K562 (cell line): Measurements from ENCODE around the gene OBSL1. TPM values are rescaled to one million over a fixed set of nuclear protein-coding genes. Genes with fewer than 3 reads are reported as not detected.

Experiments used
- CHCHD3 ChIP-seq: fragments of 250-450 bp; sonication (Bioruptor Pico); IDR thresholded peaks from 2 replicates; pipeline ENCODE4 v2.1.2; 2022; ENCODE audit warnings: mild to moderate bottlenecking
- DMBX1 ChIP-seq: fragments of 250-450 bp; sonication (Bioruptor Pico); IDR thresholded peaks from 2 replicates; pipeline ENCODE4 v1.8.0; 2022; ENCODE audit warnings: inconsistent platforms, mild to moderate bottlenecking, moderate library complexity, borderline replicate concordance
- HNRNPLL ChIP-seq: fragments of 200-400 bp; formaldehyde crosslinking; IDR thresholded peaks from 2 replicates; pipeline ENCODE4 v1.6.1; 2017; ENCODE audit warnings: low read length, low read depth, mild to moderate bottlenecking; ENCODE audit not compliant: poor library complexity, severe bottlenecking
- ILK ChIP-seq: fragments of 450-650 bp; IDR thresholded peaks from 2 replicates; pipeline ENCODE4 v1.6.1; 2016; ENCODE audit warnings: missing genetic modification characterization, low read depth, mild to moderate bottlenecking, missing compliant biosample characterization, moderate library complexity, borderline replicate concordance
- MCM5 ChIP-seq: fragments of 450-650 bp; IDR thresholded peaks from 2 replicates; pipeline ENCODE4 v1.6.1; 2016; ENCODE audit warnings: low read depth
- MNT ChIP-seq, 2 experiments: fragments of 450-650 bp; conservative IDR thresholded peaks; 2 replicates each; pipeline ENCODE4 v1.6.1; 2017; ENCODE audit warnings: mild to moderate bottlenecking in 2 of 2, moderate library complexity in 2 of 2
- PHB2 ChIP-seq: fragments of 450-650 bp; IDR thresholded peaks from 2 replicates; pipeline ENCODE4 v1.6.1; 2017; ENCODE audit warnings: low read depth
- RREB1 ChIP-seq: fragments of 250-450 bp; sonication (Bioruptor Pico); IDR thresholded peaks from 2 replicates; pipeline ENCODE4 v1.4.0; 2020
- SIN3A ChIP-seq, 2 experiments: fragments of 150-350 bp in 1 of 2; IDR thresholded peaks; 2 replicates each; pipeline ENCODE4 v1.6.1; 2011 to 2016; ENCODE audit warnings: borderline replicate concordance in 2 of 2, low read depth in 2 of 2, low read length in 2 of 2, mild to moderate bottlenecking in 2 of 2, moderate library complexity in 2 of 2; ENCODE audit not compliant: control insufficient read depth in 1 of 2
- SREBF2 ChIP-seq: sonication (generic); formaldehyde crosslinking; IDR thresholded peaks from 2 replicates; pipeline ENCODE4 v1.4.0; 2020; ENCODE audit warnings: mild to moderate bottlenecking, missing genetic modification reagents
- TSC22D4 ChIP-seq: fragments of 450-650 bp; IDR thresholded peaks from 2 replicates; pipeline ENCODE4 v1.6.1; 2016; ENCODE audit warnings: missing genetic modification characterization, missing biosample characterization, control low read depth
- ZBTB49 ChIP-seq: sonication (generic); formaldehyde crosslinking; IDR thresholded peaks from 2 replicates; pipeline ENCODE4 v1.8.0; 2022; ENCODE audit warnings: missing genetic modification reagents, mild to moderate bottlenecking, borderline replicate concordance
- ZBTB7A ChIP-seq: IDR thresholded peaks from 2 replicates; pipeline ENCODE4 v1.6.1; 2011; ENCODE audit warnings: low read depth, mild to moderate bottlenecking, low read length, moderate library complexity, borderline replicate concordance; ENCODE audit not compliant: control insufficient read depth
- ZNF134 ChIP-seq: fragments of 250-450 bp; sonication (Bioruptor Pico); conservative IDR thresholded peaks from 2 replicates; pipeline ENCODE4 v1.4.0; 2020
- ZNF740 ChIP-seq, 3 experiments: fragments of 200-800 bp in 1 of 3; sonication (Bioruptor generic) in 1 of 3; sonication (generic) in 1 of 3; formaldehyde crosslinking in 1 of 3; IDR thresholded peaks; 2 replicates each; pipeline versions ENCODE4 v1.6.1 to v1.8.0; 2016 to 2022; ENCODE audit warnings: mild to moderate bottlenecking in 2 of 3, missing compliant biosample characterization in 2 of 3, missing genetic modification characterization in 2 of 3, missing genetic modification reagents in 1 of 3
- polyA plus RNA-seq, 8 experiments: library from polyadenylated mRNA; depleted of rRNA in 4 of 8; stranded (reverse) in 5 of 8; unstranded in 3 of 8; fragments of >200 nt; fragmentation: Nextera tagmentation in 2 of 8; fragmentation: Illumina TruSeq in 1 of 8; extraction: Ambion mirVana in 2 of 8; extraction: Trizol in 1 of 8; gene quantifications; 2 replicates each; pipeline versions ENCODE4 v1.2.1 to v1.2.3, GENCODE V29; 2011 to 2014; ENCODE audit warnings: inconsistent platforms in 1 of 8, missing spikeins in 1 of 8
- total RNA-seq, 7 experiments: library from RNA; depleted of rRNA in 6 of 7; stranded (reverse); fragments of >200 nt in 6 of 7; fragmentation: Illumina TruSeq in 2 of 7; extraction: Trizol in 2 of 7; gene quantifications; 2 replicates each; pipeline versions ENCODE4 v1.2.1 to v1.2.3, GENCODE V29; 2011 to 2021; ENCODE audit warnings: low replicate concordance in 1 of 7

The OBSL1 gene
- total and polyA plus RNA-seq, 9 of the 15 experiments (the other 6 are each of a cell fraction or from before 2014, with no cell fraction given) = 1.2 to 26.6 (median 8.6) TPM

- peak; percentile 91 for TF ChIP-seq RREB1
- peak; percentile 49 to 81; a peak in 2 of 4 replicates for TF ChIP-seq SIN3A (IDR thresholded peaks at IDR 0.05; ENCODE audit: borderline replicate concordance in 2 of 2, control insufficient read depth in 1 of 2, low read depth in 2 of 2, low read length in 2 of 2)
- TF ChIP-seq HNRNPLL = no peak
- TF ChIP-seq MCM5 = no peak
- no peak for TF ChIP-seq SREBF2 (CRISPR knock-in tag)
- TF ChIP-seq ILK (tag) = no peak
- TF ChIP-seq PHB2 = peak; percentile 67; the same call in 1 of the 2 replicates
- TF ChIP-seq ZNF134 (CRISPR knock-in tag) = 0 out of 2 replicates have a peak, but pooled peaks have one; percentile 39
- TF ChIP-seq ZBTB49 (CRISPR knock-in tag) = no peak
- peak; percentile 47; the same call in 1 of the 2 replicates for TF ChIP-seq ZNF740 (CRISPR knock-in tag; IDR thresholded peaks at IDR 0.05)
- TF ChIP-seq ZNF740 (tag; IDR thresholded peaks at IDR 0.05) = no peak
- peak; percentile 69; the same call in 1 of the 2 replicates for TF ChIP-seq ZBTB7A
- no peak for TF ChIP-seq CHCHD3 (CRISPR knock-in tag)
- peak; percentile 79 for TF ChIP-seq DMBX1
- TF ChIP-seq TSC22D4 = no peak
- TF ChIP-seq MNT (conservative IDR thresholded peaks at IDR 0.05) = peak; percentile 93 to 96
Measured at GRCh38 chr2:219514196-219514761, 57.1 kb downstream of the OBSL1 start, which contains the start of gene ASIC4 (continued).
